GM12891 (cell line): Measurements from ENCODE around the gene CNTN4.
A peak's percentile ranks its signal among the peaks of the same experiment; 100 is the strongest.
"Not testable (repeated sequence)": the region's sequence is repeated elsewhere in the genome, so short reads cannot be mapped to it uniquely, and the experiment has no call there.

ENCODE experiments used
- DNase-seq: peaks from one replicate; pipeline ENCODE4 v3.0.0; 2011; ENCODE audit warnings: low spot score; ENCODE audit not compliant: insufficient read length
- FAIRE-seq: peaks from 2 replicates; lab custom pipeline; 2011; peaks lifted over from hg19 to GRCh38; lab: Jason Lieb, UNC
- PAX5 ChIP-seq: IDR thresholded peaks from 2 replicates; pipeline ENCODE4 v1.6.1; 2011; ENCODE audit warnings: low read length, moderate library complexity, mild to moderate bottlenecking; ENCODE audit not compliant: insufficient read depth, severe bottlenecking
- POLR2A ChIP-seq: IDR thresholded peaks from 2 replicates; pipeline ENCODE4 v1.6.1; 2011; ENCODE audit warnings: low read depth, low read length, control low read depth
- POLR2AphosphoS5 ChIP-seq: IDR thresholded peaks from 2 replicates; pipeline ENCODE4 v1.6.1; 2011; ENCODE audit warnings: low read depth, low read length, control low read depth
- POU2F2 ChIP-seq: IDR thresholded peaks from 2 replicates; pipeline ENCODE4 v1.6.1; 2011; ENCODE audit warnings: low read depth, mild to moderate bottlenecking, control low read depth, low read length, moderate library complexity
- SPI1 ChIP-seq: IDR thresholded peaks from 2 replicates; pipeline ENCODE4 v1.6.1; 2011; ENCODE audit warnings: low read depth, low read length, control low read depth
- TAF1 ChIP-seq: IDR thresholded peaks from 2 replicates; pipeline ENCODE4 v1.6.1; 2011; ENCODE audit warnings: low read depth, low read length, control low read depth

CNTN4 gene

GRCh38 chr3:2984005-2984830 lies 885.6 kb downstream of the CNTN4 start:
- no peak for FAIRE-seq
- DNase-seq = no peak
- no peak for TF ChIP-seq TAF1

DNA sequence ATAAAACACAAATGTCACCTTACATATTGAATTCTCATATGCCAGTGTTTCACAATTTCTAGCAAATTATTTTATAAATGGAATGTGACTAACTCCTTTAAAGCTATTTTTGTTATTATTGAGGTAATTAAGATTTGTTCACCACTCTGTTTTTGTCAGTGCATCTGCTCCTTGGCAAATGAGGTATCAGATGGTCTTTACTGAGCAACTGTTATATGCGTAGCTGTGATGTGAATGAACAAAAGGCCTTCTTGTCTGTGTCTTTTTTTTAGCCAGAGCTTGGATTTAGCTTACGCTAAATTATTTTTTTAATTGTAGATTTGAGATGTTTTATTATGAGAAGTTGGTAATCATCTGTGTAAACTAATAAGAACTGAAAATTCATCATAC lies 886.2 kb downstream of the CNTN4 start:
- no peak for FAIRE-seq
- TF ChIP-seq POU2F2 (no peak), SPI1 (no peak), POLR2A (no peak), PAX5 (no peak), TAF1 (no peak), POLR2AphosphoS5 (no peak)
- no peak for DNase-seq

GRCh38 chr3:2985479-2985878 lies 886.8 kb downstream of the CNTN4 start:
- DNase-seq (no peak), FAIRE-seq (no peak)
- TF ChIP-seq PAX5 (no peak), POLR2AphosphoS5 (no peak), POU2F2 (peak; percentile 40; the same call in 1 of the 2 replicates)

- no peak for TF ChIP-seq POLR2AphosphoS5
- no peak for TF ChIP-seq TAF1
- TF ChIP-seq POU2F2 = no peak
- TF ChIP-seq PAX5 = no peak
- TF ChIP-seq POLR2A = no peak
- TF ChIP-seq SPI1 = no peak
- FAIRE-seq (peak; percentile 74), DNase-seq (no peak)
Observed at GRCh38 chr3:2992534-2992933, 893.9 kb downstream of the CNTN4 start.

GRCh38 chr3:2993130-2993529 lies 894.5 kb downstream of the CNTN4 start:
- not testable (repeated sequence) for FAIRE-seq, DNase-seq

DNA sequence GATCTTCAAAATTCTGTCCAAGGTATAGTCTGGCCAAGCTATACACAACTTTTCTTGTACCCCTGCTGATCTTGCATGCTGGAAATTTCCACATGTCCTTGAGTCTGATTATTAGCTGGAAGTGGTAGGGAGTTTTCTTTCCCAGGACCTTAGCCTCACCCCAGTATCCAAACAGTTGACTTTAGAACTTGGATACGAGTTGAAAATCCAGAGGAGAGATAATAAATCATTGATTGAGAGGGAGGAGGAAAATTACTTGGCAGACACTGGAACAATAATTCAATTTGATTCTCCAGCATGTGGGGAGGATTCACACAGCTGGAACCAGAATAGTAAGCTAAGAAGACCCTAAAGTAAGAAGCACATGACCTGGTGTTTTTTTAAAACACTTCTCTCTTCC lies 895.1 kb downstream of the CNTN4 start:
- DNase-seq (no peak), FAIRE-seq (no peak)
- no peak for TF ChIP-seq SPI1
- no peak for TF ChIP-seq POLR2AphosphoS5
- TF ChIP-seq POLR2A = no peak
- no peak for TF ChIP-seq PAX5
- TF ChIP-seq TAF1 = no peak
- TF ChIP-seq POU2F2 = no peak

DNA sequence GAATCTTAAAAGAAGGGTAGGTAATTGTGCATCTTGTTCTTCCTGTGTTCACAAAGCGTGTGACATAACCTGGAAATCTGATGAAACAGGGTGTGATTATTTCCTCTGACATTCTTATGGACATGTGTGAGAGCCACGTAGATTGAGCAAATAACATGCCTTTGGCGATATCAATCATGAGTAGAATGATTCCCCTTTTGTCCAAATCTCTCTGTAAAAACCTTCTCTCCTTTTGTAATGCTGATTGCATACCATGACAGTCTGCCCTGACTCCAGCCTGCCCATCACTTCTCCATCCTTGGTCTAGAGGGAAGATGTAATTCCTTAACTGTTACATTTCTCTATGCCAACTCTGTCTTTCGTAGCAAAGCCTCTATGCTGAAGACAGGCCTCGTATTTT lies 896.5 kb downstream of the CNTN4 start:
- FAIRE-seq = peak; percentile 43
- TF ChIP-seq TAF1 (no peak), POLR2AphosphoS5 (no peak), PAX5 (no peak), SPI1 (no peak), POLR2A (no peak)

GRCh38 chr3:3005146-3005744 lies 906.6 kb downstream of the CNTN4 start:
- FAIRE-seq (no peak), DNase-seq (no peak)
- no peak for TF ChIP-seq TAF1
- TF ChIP-seq SPI1 = no peak
- TF ChIP-seq POLR2AphosphoS5 = no peak
- TF ChIP-seq PAX5 = no peak
- TF ChIP-seq POU2F2 = no peak
- no peak for TF ChIP-seq POLR2A

More for the DNA sequence above, 896.5 kb downstream of the CNTN4 start:
- DNase-seq = no peak

DNA sequence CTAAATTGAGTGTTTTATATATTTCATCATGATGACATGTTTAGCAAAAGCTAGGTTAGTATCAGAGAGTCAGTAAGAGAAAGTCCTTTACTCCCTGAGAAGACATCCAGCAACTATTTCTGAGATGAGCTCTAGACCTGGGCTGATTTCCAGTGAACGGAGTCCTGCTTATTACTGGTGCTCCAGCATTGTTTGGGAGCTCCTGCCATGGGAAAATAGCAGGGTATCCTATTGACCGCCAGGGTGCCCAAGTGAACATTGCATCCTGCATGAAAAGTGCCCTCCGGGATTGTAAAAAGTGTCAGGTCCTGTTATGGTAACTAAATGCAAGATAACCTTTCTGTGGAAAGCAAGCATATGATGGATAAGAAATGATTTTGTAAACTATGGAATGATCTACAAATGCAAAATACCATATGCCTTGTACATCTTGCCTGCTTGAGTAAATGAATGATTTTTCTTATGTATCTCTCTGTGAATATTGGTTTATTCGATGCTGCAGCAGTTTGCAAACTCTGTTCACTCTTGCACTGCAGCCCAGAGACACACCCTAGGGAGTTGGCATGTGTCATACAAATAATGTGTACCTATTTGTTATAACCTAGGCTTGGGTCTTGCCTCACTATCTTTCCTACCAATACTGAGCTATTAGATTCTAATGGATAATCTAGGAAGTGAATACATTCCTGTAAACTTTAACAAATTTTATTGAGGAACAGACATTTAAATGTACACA lies 914.8 kb downstream of the CNTN4 start:
- TF ChIP-seq POLR2A (no peak), SPI1 (no peak), POLR2AphosphoS5 (no peak)
- no peak for FAIRE-seq
- no peak for DNase-seq
